Activated naive CD8-positive, alpha-beta T cell (primary cell): ENCODE data around the gene RFX6.
A peak's percentile ranks its signal among the peaks of the same experiment; 100 is the strongest.
"Not testable (repeated sequence)": the region's sequence is repeated elsewhere in the genome, so short reads cannot be mapped to it uniquely, and the experiment has no call there.

ENCODE experiments used
- H3K27ac Mint-ChIP-seq: one replicate; pipeline ENCODE4 v1.8.0; 2021; ENCODE audit warnings: mixed read lengths
- H3K27me3 Mint-ChIP-seq: one replicate; pipeline ENCODE4 v1.8.0; 2021; ENCODE audit warnings: mixed read lengths
- H3K36me3 Mint-ChIP-seq: one replicate; pipeline ENCODE4 v1.8.0; 2021; ENCODE audit warnings: mixed read lengths
- H3K4me1 Mint-ChIP-seq: one replicate; pipeline ENCODE4 v1.8.0; 2021; ENCODE audit warnings: low read depth, mixed read lengths
- H3K4me3 Mint-ChIP-seq: one replicate; pipeline ENCODE4 v1.8.0; 2021; ENCODE audit warnings: mild to moderate bottlenecking, mixed read lengths
- H3K9me3 Mint-ChIP-seq: one replicate; pipeline ENCODE4 v1.8.0; 2021; ENCODE audit warnings: low read depth, mixed read lengths

The RFX6 gene, protein sequence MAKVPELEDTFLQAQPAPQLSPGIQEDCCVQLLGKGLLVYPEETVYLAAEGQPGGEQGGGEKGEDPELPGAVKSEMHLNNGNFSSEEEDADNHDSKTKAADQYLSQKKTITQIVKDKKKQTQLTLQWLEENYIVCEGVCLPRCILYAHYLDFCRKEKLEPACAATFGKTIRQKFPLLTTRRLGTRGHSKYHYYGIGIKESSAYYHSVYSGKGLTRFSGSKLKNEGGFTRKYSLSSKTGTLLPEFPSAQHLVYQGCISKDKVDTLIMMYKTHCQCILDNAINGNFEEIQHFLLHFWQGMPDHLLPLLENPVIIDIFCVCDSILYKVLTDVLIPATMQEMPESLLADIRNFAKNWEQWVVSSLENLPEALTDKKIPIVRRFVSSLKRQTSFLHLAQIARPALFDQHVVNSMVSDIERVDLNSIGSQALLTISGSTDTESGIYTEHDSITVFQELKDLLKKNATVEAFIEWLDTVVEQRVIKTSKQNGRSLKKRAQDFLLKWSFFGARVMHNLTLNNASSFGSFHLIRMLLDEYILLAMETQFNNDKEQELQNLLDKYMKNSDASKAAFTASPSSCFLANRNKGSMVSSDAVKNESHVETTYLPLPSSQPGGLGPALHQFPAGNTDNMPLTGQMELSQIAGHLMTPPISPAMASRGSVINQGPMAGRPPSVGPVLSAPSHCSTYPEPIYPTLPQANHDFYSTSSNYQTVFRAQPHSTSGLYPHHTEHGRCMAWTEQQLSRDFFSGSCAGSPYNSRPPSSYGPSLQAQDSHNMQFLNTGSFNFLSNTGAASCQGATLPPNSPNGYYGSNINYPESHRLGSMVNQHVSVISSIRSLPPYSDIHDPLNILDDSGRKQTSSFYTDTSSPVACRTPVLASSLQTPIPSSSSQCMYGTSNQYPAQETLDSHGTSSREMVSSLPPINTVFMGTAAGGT

DNA sequence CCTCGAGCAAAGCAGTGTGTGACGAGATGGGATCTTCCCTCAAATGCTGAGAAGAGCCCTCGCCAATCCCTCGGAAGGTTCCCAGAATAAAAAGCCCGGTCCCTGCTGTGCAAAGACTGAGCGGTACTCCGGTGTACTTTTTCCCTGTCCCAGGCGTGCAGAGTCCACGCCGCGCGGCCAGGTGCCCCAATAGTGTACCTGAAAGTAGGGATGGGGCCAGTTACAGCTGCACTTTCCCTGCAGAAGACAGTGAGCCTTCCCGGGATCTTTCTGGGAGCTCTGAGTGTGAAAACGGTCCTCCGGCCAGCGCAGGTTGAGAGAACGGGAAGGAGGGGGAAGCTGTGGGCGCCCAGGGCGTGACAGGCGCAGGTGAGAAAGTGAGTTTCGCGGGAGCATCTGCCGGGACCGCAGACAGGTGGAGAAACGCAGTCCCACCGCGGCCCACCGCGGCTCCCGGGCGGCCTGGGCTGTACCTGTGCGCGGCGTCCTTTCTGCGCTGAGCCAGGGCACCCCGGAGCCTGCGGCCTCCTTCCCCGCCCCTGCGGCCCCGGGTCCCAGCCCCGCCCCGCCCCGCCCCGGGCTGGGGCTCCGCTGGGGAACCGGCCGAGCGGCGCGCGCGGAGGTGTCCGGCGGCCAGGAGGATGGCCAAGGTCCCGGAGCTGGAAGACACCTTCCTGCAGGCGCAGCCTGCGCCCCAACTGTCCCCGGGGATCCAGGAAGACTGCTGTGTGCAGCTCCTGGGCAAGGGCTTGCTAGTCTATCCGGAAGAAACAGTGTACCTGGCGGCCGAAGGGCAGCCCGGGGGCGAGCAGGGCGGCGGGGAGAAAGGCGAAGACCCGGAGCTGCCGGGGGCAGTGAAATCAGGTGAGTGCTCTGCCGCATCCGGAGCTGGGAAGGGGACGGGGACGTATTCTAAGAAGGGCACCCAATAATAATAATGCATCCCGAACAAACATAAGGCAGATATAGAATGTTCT lies at the start of gene RFX6:
TSS of gene RFX6 (plus strand) at position 608 of the 977 bp plus-strand sequence. CDS start at position 642, 34 bp downstream.
- no peaks in the 10 kb centered on the region for H3K9me3 Mint-ChIP-seq
- peaks cover 26% of the 10 kb centered on the region for H3K27me3 Mint-ChIP-seq
- H3K27ac Mint-ChIP-seq = no peak within 1 kb of the TSS
- H3K4me1 Mint-ChIP-seq = peaks cover 14% of the 10 kb centered on the region
- H3K4me3 Mint-ChIP-seq = peak within 1 kb of the TSS; percentile 65
- peaks cover 5% of the 10 kb centered on the region for H3K36me3 Mint-ChIP-seq

DNA sequence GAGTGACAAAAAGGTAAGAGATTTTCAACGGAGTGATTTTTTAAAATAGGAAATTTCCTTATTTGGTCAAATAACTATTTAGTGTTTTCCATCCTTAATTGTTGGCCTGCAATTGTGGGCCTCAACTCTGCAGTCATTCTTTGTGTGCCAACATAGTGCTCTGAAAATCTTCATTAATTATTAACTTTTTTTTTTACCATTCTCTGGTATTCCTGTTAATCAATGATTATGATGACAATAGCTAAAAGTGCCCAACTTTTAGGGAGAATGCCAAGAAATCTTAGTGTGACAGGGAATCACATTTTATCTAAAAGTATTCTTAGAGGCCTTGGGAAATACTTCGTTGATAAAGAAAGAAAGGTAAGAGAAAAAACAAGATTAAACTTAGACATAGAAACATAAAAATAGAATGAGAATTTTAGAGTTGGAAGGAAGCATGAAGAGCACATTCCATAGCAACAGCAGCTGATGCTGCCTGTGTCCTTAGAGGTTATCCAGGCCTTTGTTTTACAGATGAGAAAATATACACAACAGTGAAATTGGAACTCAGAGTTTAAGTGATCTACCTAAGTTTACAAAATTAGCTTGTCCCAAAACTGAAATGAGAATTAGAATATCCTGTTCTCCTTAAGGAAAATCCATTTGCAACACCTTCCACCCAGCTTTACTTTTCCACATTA lies 49.3 kb upstream of the RFX6 start:
- peaks cover 18% of the 10 kb centered on the region for H3K9me3 Mint-ChIP-seq
- no peak overlapping the region for H3K4me3 Mint-ChIP-seq
- H3K4me1 Mint-ChIP-seq = no peaks in the 10 kb centered on the region
- peaks cover 2% of the 10 kb centered on the region for H3K36me3 Mint-ChIP-seq
- H3K27ac Mint-ChIP-seq = no peak overlapping the region
- no peaks in the 10 kb centered on the region for H3K27me3 Mint-ChIP-seq

DNA sequence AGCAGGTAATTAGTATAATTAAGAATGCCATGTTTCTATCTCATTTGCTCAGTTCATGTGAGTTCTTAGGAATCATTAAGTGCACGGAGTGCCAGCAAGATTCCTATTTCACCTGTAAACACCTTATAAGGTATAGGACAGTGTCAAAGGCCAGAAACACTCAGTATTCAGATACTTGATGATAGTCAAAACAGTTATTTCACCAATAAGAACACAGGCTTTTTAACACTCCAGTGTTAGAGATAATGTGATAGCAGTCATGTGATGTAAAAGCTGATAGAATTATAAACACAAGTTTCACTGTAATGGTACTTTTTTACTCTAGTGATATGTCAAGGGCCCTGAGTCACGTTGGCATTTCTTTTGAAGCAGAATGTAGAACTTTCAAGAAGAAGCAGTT lies 48.1 kb upstream of the RFX6 start, which contains the start of gene GPRC6A:
TSS of gene GPRC6A (minus strand) at position 101 of the 400 bp plus-strand sequence. CDS start at position 31, 70 bp downstream.
- Mint-ChIP-seq H3K4me1 (no peaks in the 10 kb centered on the region), H3K4me3 (no peak within 1 kb of the TSS), H3K9me3 (peaks cover 6% of the 10 kb centered on the region), H3K27me3 (peaks cover 2% of the 10 kb centered on the region), H3K36me3 (no peaks in the 10 kb centered on the region), H3K27ac (no peak within 1 kb of the TSS)

DNA sequence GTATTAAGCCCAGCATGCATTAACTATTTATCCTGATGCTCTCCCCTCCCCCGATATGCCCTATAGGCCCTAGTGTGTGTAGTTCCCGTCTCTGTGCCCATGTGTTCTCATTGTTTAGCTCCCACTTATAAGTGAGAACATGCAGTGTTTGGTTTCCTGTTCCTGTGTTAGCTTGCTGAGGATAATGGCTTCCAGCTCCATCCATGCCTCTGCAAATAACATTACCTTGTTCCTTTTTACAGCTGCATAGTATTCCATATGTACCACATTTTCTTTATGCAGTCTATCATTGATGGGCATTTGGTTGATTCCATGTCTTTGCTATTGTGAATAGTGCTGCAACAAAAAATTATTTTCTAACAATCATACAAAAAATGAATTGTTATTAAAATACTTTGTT lies 42.5 kb upstream of the RFX6 start:
- not testable (repeated sequence) for H3K27me3 Mint-ChIP-seq, H3K27ac Mint-ChIP-seq, H3K4me1 Mint-ChIP-seq, H3K4me3 Mint-ChIP-seq, H3K36me3 Mint-ChIP-seq, H3K9me3 Mint-ChIP-seq

DNA sequence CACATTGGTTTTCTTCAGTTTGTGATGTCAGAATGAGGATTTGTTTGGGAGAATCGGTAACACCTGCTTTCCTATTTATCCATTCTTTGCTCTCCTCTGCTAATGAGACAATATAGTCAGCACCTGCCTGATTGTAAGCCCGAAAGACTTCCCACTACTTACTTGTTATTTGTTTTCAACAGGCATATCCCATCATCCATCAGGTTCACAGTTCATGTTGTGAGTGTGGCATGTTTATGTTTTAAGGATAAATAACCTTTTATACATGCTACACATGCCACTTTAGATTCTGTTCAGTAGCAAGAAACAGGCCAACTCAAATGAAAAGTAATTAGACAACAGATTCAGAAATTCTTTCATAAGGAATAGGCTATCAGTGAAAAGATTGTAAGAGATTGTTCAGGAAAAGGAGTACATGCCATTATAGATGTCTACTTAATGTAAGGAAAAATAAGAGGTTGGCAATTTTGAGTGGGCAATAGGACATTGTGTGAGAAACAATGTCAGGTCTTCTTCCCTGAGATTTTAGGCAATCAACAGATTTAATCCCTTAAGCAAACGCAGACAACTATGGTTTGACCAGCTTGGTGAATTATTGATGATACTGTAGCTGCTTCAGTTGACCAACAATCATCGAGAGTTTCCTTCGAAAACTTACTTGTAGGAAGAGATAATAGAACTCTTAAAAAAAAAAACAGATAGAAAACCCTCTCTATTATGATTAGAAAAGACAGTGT lies 40.3 kb upstream of the RFX6 start:
- H3K27ac Mint-ChIP-seq = no peak overlapping the region
- no peaks in the 10 kb centered on the region for H3K4me1 Mint-ChIP-seq
- H3K4me3 Mint-ChIP-seq = no peak overlapping the region
- H3K36me3 Mint-ChIP-seq = no peaks in the 10 kb centered on the region
- H3K9me3 Mint-ChIP-seq = no peaks in the 10 kb centered on the region
- peaks cover 6% of the 10 kb centered on the region for H3K27me3 Mint-ChIP-seq

DNA sequence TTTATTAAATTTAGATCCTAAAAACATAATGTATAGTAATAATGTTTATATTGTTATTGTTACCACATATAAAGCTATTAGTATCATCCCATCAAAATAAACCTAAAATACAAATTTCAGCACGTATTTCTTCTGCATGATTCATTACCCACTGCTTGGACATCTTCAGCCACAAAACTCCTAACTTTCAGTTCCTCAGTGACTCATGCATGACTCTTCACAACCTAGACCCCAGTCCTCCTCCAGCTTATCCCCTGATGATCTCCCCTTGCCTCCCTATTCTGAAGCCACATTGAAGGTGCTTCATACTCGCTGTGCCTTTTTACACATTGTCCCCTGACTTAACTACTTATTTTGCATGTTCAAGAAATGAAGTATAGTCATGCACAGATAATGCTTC lies 37.0 kb upstream of the RFX6 start:
- H3K27me3 Mint-ChIP-seq = peaks cover 3% of the 10 kb centered on the region
- no peaks in the 10 kb centered on the region for H3K4me1 Mint-ChIP-seq
- H3K27ac Mint-ChIP-seq = no peak overlapping the region
- no peaks in the 10 kb centered on the region for H3K9me3 Mint-ChIP-seq
- no peaks in the 10 kb centered on the region for H3K36me3 Mint-ChIP-seq
- H3K4me3 Mint-ChIP-seq = no peak overlapping the region

DNA sequence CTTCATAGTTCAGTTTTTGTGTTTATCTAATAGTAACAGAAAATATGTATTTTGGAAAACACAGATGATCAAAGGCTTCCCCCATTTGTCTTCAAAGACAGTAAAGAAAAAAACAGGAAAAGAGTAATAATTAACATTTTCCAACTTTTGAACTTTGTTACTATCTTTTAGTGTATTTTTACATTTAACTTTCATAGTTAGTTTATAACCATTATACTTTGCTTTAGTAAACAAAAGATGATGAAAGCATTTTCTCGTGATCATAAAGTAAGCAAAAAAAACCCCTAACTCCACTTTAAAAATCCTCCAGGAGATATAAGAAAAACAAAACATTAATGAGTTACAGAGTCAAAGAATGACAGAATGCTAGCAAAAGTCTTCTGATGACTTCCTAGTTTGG lies 34.6 kb upstream of the RFX6 start:
- Mint-ChIP-seq H3K27me3 (peaks cover 5% of the 10 kb centered on the region), H3K27ac (no peak overlapping the region), H3K36me3 (no peaks in the 10 kb centered on the region), H3K4me3 (no peak overlapping the region), H3K9me3 (no peaks in the 10 kb centered on the region), H3K4me1 (no peaks in the 10 kb centered on the region)

DNA sequence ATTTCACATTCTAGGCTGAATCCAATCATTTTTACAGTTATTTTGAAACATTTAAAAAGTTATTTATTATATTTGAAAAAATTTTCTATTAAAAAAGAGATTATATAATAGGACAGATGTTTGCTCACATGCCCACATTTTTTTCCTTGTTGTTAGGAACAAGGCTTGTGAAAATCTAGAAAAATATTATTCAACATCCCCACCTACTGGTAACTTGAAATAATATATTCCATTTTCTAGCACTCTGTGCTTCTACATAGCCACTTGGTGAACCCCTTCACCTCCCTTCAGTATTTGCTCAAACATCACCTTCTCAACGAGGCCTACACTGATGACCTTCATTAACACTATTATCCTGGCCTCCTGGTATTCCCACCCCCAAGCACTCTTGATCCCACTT lies 29.8 kb upstream of the RFX6 start:
- Mint-ChIP-seq H3K9me3 (no peaks in the 10 kb centered on the region), H3K27me3 (peaks cover 10% of the 10 kb centered on the region), H3K27ac (no peak overlapping the region), H3K36me3 (no peaks in the 10 kb centered on the region), H3K4me3 (no peak overlapping the region), H3K4me1 (no peaks in the 10 kb centered on the region)

DNA sequence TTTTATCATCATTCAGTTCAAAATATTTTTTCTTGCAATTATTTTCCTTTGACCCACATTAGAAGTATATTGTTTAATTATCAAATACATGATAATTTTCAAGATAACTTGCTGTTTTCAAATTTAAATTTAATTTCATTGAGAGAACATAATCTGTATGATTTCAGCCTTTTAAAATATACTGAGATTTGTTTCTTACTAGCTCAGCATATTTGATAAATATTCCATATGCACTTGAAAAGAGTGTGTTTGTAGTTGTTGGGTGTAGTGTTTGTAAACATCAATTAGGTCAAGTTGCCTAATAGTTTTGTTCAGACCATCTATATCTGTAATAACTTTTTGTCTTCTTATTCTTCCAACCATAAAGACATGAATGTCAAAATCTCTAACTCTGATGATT lies 19.0 kb upstream of the RFX6 start:
- Mint-ChIP-seq H3K27ac (no peak overlapping the region), H3K4me1 (no peaks in the 10 kb centered on the region), H3K4me3 (no peak overlapping the region), H3K27me3 (peaks cover 2% of the 10 kb centered on the region), H3K36me3 (no peaks in the 10 kb centered on the region), H3K9me3 (peaks cover 28% of the 10 kb centered on the region)

DNA sequence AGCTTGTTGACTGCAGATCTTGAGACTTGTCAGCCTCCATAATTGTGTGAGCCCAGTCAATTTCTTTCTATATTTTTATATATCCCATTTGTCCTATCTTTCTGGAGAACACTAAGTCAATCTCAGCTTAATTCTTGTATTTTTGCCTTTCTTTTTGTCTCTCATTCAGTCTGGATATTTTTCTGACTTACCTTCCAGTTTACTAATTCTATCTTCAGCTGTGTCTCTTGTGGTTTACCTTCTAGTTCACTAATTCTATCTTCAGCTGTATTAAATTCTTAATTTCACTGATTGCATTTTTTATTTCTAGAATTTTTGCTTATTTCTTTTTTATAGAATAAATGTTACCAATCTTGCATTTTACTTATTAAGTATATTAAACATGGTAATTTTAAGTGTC lies 17.8 kb upstream of the RFX6 start:
- Mint-ChIP-seq H3K27me3 (peaks cover 2% of the 10 kb centered on the region), H3K9me3 (peaks cover 28% of the 10 kb centered on the region), H3K27ac (no peak overlapping the region), H3K36me3 (no peaks in the 10 kb centered on the region), H3K4me1 (no peaks in the 10 kb centered on the region), H3K4me3 (no peak overlapping the region)

DNA sequence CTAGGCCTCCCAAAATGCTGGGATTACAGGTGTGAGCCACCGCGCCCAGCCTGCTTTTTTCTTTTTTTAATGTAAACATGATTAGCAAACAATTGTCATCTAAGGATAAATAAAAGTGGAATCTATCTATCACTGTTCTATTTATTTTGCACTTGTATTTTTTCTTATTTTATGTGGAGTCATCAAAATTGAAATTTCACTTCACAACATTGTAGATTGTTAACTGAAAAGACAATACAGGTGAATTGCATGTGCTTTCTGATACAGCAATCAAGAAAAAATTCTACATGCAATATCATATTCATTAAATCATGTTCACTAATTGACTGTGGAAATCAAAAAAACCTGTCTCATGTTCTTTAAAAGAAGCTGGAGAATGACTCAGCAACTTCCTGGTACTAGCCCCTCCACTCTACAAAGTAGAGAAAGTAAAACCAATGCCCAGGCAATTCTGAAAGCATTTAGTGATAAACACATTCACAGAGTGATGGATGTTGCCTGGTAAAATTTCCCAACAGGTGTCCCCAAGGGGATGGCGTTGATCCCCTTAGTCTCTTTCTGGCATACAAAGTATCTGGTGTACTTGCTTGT lies 10.7 kb upstream of the RFX6 start:
- H3K27ac Mint-ChIP-seq = no peak overlapping the region
- H3K27me3 Mint-ChIP-seq = peaks cover 3% of the 10 kb centered on the region
- H3K36me3 Mint-ChIP-seq = no peaks in the 10 kb centered on the region
- peaks cover 6% of the 10 kb centered on the region for H3K9me3 Mint-ChIP-seq
- no peaks in the 10 kb centered on the region for H3K4me1 Mint-ChIP-seq
- H3K4me3 Mint-ChIP-seq = no peak overlapping the region

DNA sequence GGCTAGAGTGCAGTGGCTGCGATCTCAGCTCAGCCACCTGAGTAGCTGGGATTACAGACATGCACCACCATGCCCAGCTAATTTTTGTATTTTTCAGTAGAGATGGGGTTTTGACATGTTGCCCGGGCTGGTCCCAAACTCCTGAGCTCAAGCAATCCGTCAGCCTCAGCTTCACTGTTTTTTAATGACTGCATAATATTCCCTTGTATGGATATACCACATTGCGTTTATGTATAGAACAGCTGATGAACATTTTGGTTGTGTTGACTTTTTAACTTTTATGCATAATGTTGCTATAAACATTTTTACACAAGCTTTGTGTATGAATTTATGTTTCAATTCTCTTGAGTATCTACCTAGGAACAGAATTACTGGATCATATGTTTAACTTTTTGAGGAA lies 4.3 kb upstream of the RFX6 start:
- no peak overlapping the region for H3K4me3 Mint-ChIP-seq
- peaks cover 5% of the 10 kb centered on the region for H3K36me3 Mint-ChIP-seq
- H3K9me3 Mint-ChIP-seq = no peaks in the 10 kb centered on the region
- peaks cover 12% of the 10 kb centered on the region for H3K4me1 Mint-ChIP-seq
- peaks cover 21% of the 10 kb centered on the region for H3K27me3 Mint-ChIP-seq
- no peak overlapping the region for H3K27ac Mint-ChIP-seq

DNA sequence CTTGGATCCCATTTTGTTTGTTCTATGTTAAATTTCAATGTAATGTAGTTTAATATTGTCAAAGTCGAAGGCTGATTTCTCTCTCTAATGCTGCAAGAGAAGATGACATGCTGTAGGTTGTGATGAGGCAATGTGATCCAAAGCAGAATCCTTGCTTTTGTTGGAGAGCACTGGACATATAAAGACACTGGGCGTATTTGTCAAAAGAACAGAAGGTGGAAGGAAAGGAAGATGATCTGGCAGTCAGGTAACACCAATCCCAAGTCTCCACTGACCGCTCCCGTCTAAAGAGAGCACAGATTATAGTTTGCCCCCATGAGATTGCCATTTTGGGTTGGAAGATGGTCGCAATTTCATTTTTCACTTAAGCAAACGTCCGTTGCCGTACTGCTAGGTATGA lies 935 bp upstream of the RFX6 start:
- Mint-ChIP-seq H3K4me1 (peaks cover 14% of the 10 kb centered on the region), H3K36me3 (peaks cover 5% of the 10 kb centered on the region), H3K27me3 (peaks cover 26% of the 10 kb centered on the region), H3K27ac (no peak overlapping the region), H3K9me3 (no peaks in the 10 kb centered on the region), H3K4me3 (peak overlapping the region; percentile 57)
